Lung microvascular endothelial cell (primary cell): ENCODE measurements around the gene MIF. TPM values are rescaled to one million over a fixed set of nuclear protein-coding genes. Genes with fewer than 3 reads are reported as not detected.
"Not testable (repeated sequence)": the region's sequence is repeated elsewhere in the genome, so short reads cannot be mapped to it uniquely, and the experiment has no call there.

Experiments
- DNase-seq, 2 donors: peaks; one replicate each; pipeline versions ENCODE4 v3.0.0 to v3.0.0-alpha.2; 2010; ENCODE audit warnings: low read depth in 2 of 2
- total RNA-seq: library from RNA; depleted of rRNA; stranded (reverse); fragments of >200 nt; gene quantifications from 2 replicates; pipeline ENCODE4 v1.2.1, GENCODE V29; 2014

The MIF gene
- total RNA-seq, 1 donor from 2014 or later, result 355 TPM

DNA sequence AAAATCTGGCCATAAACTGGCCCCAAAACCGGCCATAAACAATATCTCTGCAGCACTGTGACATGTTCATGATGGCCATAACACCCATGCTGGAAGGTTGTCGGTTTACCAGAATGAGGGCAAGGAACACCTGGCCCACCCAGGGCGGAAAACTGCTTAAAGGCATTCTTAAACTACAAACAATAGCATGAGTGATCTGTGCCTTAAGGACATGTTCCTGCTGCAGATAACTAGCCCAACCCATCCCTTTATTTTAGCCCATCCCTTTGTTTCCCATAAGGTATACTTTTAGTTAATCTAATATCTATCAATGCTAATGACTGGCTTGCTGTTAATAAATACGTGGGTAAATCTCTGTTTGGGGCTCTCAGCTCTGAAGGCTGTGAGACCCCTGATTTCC is 6.0 kb downstream of the MIF start:
- not testable (repeated sequence) for DNase-seq

DNA sequence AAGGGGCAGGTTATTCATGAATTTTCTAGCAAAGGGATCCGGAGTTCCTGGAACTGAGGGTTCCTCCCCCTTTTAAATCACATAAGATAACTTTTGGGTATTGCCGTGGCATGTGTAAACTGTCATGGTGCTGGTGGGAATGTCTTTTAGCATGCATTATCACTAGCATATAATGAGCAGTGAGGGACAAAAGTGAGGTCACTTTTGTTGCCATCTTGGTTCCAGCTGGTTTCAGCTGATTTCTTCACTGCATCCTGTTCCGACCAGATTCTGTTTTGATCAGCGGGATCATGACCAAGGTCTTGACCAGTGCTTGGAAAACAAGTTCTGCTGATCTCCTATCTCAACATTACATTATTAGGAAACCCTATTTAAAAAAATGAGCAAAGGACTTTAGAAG is 7.4 kb downstream of the MIF start:
- DNase-seq, result no peak

DNA sequence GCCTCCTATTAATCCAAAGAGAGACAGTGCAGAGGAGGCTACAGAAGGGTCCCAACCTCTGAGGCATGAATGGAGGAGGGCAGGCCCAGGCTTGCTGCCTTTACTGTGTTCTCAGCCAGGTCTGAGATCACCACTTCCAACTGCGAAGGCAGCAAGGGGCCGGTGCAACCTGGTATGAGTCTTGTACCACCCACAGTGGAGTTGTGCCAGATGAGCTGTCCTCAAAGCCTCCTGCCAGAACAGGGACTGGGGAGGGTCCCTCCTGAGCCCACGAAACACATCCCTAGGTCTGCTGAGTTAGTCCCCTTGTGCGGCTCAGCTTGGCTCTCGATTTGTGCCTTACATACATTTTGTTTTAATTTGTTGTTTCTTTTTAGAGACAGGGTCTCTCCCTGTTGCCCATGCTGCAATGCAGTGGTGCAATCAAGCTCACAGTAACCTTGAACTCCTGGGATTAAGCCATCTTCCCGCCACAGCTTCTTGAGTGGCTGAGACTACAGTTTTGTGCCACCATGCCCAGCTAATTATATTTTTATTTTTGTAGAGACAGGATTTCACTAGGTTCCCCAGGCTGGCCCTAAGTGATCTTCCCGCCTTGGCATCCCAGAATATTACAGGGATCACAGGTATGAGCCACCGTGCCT is 9.3 kb downstream of the MIF start:
- DNase-seq, result no peak

DNA sequence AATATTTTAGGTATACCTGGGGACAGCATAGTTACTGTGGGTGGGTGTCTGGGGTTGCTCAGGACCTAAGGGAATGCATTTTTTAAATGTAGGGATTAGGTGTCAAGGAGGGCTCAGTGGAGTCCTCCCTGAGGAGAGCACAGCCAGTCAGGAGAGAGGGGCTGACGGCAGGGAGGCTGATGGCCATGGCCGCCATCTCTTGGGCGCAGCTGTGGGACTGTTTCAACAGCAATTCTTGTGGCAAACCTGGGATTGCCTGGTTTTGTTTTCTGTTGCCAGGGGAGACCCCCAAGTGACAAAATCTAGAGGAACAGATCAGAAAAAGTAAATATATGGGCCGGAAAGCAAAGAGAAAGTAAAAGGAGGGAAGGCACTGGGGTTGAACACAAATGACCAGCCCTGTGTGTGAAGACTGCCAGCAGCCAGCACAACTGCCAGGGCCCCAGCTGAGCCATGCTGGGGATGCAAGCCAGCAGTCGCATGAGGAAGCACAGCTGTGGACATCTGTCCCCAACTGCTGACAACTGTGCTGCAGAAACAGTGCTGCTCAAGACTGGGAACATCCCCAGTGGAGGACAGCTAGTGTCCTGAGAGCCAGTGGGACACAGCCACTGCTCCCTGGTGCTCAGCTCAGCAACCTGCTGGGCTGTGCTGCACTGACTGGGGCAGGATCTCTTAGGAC is 10.5 kb downstream of the MIF start:
- DNase-seq, result peak in 1 of 2 donors; percentile 22

DNA sequence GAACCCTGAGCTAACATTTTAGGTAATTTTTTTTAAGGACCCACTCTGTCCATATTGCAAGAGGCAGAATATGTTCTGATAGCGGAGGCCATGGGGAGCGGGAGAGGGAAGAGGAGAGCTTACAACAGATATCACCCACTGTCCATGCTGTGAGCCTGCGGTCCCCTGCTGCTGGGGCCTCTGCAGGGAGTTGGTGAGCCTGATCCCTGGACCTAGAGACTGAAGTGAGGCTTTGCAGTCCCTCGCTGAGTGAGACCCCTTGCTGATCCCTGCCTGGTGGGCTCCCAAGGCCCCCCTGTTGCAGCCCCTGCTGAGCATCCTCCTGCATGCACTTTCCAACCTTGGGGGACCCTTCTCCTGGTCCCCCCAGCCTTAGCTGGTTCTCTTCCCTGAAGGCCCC is 12.5 kb downstream of the MIF start:
- no peak for DNase-seq

DNA sequence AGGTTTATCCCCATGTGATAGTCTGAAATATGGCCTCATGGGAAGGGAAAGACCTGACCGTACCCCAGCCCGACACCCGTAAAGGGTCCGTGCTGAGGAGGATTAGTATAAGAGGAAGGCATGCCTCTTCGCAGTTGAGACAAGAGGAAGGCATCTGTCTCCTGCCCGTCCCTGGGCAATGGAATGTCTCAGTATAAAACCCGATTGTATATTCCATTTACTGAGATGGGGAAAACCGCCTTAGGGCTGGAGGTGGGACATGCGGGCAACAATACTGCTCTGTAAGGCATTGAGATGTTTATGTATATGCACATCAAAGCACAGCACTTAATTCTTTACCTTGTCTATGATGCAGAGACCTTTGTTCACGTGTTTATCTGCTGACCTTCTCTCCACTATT is 13.2 kb downstream of the MIF start:
- DNase-seq, result not testable (repeated sequence)

DNA sequence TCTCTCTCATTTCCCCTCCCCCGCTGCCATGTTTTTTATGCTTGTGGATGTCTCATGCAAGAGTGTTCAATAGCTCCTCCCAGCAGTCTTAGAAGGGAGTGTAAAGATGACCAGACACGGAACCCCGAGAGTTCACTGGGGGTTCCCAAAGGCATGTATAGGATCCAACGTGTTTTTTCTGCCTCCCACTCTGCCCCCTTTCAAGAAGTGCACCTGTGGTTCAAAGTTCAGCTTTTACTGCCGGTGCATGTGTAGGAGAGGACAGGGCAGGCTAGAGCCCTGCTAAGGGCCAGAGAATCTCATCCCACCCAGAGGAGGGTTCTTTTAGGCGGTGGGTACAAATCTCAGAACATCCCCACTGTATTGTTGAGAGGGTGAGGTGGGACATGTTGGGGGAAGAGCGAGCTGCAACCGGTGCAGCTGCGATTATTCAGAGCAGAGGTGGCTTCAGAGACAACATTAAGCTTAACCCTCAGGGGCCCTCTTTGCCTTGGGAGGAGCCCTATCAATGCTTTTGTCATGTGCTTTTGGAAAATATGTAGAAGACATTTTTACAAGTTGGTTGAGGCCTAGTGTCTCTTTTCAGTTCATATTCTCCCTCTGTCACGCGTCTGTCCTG is 14.5 kb downstream of the MIF start:
- no peak for DNase-seq

DNA sequence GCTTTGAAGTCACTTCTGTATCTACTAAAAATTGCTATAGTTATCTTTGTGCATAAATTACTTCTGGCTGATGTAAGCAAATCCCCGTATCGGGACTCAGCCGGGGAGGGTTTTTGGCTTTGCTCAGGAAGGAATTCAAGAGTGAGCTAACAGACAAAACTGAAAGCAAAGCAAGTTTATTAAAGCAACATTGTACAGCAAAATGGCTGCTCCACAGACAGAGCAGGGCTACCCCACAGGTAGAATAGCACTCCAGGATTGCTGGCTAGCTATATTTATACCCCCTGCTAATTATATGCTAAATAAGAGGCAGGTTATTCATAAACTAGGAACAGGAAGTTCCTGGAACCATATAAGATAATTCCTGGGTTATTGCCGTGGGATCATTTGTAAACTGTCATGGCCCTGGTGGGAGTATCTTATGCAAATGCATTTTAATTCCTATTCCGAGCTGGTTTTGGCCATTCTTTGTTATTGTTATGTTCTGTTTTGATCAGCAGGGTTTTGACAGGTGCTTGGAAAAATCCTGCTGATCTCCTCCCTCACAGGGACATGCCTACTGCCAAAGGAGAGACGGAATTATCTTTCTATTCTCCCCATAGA is 15.2 kb downstream of the MIF start:
- DNase-seq, result peak in 1 of 2 donors; percentile 33

DNA sequence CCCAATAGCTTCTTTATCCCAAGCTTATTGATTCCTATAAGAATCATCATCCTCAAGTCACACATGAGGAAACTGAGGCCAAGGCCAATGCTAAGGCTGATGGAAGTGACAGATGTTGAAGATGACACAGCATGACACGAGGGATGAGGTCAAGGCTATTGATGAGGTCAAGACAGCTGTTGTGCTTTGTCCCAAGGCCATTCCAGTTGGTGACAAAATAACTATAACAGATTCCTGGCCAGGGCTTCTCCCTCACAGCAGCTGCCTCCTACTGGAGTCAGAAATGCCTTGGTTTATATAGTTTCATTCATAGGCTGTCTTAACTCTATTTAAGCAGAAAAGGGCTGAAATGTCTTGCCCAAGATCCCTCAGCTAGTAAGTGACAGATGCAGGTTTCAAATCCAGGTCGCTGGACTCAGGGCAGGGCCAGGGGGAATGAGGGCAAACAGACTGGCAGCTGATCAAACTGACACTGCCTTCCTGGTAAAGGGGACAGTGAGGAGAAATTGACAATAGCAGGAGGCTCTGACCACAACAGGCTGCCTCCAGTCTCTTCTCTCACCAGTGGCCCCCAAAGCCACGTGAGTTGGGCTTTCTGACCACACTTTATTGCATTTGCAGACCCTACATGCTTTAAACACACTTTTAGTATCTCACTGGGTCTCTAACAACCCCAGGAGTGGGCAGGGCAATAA is 16.5 kb downstream of the MIF start:
- DNase-seq, result no peak

DNA sequence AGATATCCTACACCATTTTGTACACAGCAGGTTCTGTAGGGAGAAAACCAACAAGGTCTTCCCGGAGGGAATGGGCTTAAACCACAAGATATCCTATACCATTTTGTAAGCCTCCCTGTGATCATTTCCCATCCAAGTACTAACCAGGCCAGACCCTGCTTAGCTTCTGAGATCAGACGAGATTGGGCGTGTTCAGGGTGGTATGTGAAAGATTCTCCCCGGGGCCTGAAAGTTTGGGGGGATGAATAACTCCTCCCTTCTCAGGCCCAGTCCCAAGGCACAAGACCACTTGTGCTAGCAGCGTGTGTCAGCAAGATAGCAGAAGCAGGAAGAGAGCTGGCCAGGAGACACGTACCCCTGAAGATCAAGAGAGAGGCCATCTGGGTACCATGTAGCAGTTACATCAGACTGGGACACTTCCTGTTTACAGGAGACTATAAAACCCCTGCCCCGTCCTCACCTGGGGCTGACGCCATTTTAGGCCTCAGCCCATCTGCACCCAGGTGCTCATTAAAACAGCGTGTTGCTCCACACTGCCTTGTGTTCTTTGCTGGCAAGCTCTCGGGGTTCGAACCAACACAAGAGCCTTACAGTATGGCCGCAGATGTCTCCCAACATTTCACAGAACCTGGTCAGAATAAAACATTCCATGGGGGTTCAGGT is 17.3 kb downstream of the MIF start:
- DNase-seq, result no peak

DNA sequence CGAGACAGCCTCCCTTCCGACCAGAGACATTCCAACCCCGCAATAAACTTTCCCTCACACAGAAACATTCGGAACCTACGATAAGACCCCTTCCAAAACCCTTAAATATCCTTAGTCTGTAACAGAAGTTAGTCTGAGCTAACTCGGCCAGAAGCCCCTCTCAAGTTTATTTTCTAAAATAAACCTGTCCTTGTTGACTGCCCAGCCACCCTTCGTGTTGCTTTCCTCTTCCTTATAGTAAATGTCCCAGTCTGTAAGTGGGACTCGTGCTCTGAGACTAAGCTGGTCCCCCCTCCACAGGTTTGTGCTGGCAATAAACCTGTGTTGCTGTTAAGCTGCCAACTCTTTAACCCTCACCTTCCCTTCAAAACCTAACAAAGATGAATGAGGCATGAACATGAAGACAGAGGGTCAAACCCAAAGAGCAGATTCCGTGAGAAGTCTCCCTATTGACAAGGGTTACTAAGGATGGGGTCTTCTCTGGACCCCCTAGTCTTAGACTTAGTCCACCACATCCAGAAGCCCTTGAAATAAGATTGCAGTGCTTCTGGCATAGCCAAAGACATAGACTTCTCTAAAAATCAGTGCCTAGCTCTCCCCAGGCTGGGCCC is 18.2 kb downstream of the MIF start:
- DNase-seq, result no peak

DNA sequence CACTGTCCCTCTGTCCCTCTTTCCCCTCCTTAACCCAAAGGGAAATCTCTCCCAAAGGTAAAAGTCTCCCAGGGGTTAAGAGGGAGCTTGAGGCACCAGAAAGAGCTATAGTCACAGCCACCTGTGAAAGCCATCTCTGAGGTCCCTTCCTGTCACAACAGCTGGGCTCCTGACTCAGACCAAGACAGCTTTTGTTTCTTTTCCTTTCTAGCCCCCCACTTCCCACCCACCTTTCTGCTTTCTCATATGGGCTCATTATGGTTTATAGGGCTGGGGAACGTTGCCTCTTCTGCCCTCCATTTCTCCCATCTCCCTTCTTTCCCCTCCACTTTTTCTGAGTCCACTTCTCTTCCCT is 19.1 kb downstream of the MIF start:
- DNase-seq, result no peak

DNA sequence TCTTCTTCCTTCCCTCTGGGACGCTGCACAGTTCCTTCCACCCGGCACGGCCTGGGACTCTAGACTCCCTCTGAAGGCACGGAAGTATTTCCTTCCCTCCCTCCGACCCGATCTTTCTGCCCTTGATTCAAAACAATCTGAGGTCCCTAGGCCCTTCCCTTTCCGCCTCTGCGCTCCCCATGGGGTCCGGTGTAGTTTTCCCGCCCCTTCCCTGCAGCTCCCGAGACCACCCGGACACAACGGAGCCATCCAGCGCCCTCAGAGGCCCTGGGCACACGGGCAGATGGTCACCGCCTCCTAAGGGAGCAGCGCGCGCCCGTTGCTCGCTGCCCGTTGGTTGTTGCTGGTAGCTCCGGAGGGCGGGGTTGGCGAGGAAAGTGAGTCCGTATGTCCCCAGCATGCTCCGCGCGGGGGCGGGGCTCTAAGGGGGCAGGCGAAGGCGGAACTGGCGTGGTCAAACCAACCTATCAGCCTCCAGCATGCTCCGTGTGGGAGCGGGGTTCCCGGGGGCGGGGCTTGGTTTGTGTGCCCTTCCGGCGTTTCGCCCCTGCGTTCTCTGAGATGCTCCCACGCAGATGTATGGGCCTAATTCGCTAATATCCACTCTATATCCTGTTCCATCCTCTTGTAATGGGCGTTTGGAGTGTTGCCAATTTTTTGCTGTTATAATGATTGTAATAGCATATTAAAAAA is 19.6 kb downstream of the MIF start:
- DNase-seq, result peak; percentile 99

DNA sequence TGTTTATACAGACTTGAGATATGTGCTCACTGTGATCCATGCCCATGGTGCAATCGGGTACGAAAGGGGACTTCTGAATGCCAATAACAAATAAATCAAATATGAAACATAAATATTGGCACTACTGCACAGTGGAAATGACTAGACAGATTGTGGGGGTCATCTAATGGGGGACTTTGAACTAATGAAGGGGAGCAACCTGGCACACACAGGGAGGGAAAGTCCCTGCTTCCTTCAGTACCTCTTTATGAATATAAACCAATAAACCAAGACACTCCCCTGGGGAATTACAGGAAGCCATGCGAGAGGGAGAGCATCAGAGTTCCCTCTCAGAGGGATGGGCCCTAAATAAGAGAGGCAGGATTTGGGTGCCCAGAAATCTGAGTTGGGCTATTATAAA is 21.1 kb downstream of the MIF start:
- DNase-seq, result no peak

DNA sequence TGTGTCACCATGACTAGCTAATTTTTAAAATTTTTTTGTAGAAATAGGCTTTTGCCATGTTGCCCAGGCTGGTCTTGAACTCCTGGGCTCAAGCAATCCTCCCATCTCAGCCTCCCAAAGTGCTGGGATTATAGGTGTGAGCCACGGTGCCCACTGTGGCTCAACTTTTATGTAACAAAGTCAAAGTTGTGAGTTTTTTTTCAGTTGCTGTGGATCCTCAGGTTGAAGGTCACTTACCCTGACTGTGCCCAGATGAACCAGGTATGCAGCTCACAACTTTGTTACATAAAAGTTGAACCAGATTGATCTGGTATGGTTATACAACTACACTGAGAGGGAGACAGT is 26.1 kb downstream of the MIF start:
- DNase-seq, result peak in 1 of 2 donors; percentile 0

DNA sequence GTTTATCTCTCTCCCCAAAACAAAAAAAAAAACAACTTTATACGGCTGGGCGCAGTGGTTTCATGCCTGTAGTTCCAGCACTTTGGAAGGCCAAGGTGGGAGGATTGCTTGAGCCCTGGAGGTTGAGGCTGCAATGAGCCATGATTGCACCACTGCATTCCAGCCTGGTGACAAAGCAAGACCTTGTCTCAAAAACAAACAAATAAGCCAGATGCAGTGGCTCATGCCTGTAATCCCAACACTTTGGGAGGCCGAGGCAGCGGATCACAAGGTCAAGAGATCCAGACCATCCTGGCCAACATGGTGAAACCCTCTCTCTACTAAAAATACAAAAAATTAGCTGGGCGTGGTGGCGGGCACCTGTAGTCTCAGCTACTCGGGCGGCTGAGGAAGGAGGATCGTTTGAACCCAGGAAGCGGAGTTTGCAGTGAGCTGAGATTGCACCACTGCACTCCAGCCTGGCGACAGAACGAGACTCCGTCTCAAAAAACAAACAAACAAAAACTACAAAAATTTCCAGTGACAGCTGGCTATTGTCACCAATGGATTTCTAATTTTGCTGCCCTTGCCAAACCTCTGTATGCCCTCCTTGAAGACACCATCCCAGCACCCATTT is 27.5 kb downstream of the MIF start:
- not testable (repeated sequence) for DNase-seq

DNA sequence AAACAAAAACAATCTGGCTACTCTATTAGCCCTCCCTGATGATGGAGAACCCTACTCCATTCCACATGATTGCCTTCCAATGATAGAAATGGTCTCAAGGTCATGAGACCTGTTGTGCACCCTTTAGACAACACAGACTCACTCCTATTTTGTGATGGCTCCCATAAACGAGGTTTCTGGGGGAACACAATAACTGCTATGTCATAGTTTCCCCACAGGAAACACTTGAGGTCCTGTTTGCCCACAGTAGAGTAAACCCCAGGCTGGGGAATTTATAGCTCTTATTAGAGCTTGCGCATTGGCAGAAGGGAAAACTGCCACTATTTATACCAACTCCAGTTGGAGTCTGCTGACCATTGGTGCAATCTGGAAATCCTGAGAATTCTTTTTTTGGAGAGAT is 28.7 kb downstream of the MIF start:
- peak in 1 of 2 donors; percentile 19 for DNase-seq

DNA sequence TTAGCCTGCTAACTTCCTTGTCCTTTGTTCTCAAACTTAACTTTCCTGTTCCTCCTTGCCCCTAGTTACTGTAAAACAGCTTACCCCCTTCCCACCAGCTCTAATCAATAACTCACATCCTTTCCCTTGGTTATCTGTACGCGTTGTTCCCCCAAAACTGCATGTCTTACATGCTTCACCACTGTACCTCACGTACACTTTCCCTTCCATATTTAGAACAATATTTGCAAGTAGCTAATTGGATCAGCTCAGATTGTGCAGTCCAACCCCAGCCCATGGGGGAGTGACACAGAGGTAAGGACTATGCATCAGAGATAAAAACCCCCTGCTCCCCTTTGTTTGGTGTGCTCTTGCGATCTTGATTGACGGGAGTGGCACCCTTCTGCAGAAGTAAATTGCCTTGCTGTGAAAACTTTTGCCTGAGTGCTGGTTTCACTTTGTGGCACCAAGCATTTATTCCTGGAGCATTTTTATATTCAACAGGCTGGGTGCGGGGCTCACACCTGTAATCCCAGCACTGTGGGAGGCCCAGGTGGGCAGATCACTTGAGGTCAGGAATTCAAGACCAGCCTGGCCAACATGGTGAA is 30.9 kb downstream of the MIF start:
- DNase-seq, result no peak

DNA sequence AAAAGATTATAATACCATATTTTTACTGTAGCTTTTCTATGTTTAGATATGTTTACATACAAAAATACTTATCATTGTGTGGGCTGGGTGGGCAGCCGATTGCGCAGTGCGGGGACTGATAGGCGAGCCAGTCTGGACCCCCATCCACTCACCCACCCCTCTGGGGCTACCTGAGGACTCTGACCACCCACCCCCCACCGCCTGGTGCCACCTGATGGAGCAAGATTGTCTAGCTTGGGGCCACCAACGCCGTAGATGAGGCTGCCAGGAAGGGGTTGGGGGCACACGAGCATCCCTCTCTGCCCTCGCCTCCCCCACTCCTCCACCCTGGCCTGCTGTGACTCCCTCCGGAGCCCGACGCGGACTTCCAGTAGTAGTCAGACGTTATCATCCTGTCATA is 32.4 kb downstream of the MIF start:
- no peak for DNase-seq
